Gastroesophageal sphincter (tissue), 3 donors: ENCODE measurements around the gene SDK2.

ENCODE experiments used
- EP300 ChIP-seq: sonication (generic); formaldehyde crosslinking; IDR thresholded peaks from one replicate; pipeline ENCODE4 v1.6.1; 2017; ENCODE audit warnings: antibody characterized with exemption, mild to moderate bottlenecking
- TF ChIP-seq, protein P1 (sequence below), 4 experiments: fragments of 200-600 bp in 2 of 4; fragments of 450-650 bp in 2 of 4; sonication (generic) in 1 of 4; IDR thresholded peaks; one replicate each; pipeline ENCODE4 v1.5.1; 2017 to 2019; ENCODE audit warnings: antibody characterized with exemption in 4 of 4, mild to moderate bottlenecking in 2 of 4, moderate library complexity in 2 of 4

DNA sequence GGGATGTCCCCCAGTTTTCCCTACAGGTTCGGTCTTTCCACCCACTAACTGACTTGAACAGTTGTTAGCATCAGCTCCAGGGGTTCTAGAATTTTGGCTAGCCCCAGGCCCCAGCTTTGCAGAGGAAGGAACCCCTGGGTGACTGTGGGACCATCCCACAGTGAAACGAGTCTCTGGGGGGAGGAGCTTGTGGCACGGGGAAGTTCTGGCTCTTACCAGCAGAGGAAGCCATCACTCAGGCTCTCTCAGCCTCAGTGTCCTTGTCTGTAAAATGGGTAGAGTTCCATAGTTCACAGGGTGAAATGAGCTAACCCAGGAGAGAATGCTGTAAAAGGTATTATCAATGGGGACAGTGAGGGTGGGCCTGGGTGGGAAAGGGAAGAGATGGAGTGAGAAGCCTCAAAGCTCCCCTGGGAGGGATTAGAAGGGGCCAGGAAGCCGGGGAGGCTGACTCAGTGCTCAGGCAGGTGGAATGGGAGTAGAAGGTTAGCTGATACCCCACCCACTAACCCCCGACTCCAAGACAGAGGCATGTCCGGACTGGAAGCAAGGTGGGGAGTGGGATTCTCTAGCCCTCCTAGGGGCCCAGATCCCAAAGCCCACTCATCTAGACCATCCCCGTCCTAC is 301.6 kb downstream of the SDK2 start:
- TF ChIP-seq, protein P1, sequence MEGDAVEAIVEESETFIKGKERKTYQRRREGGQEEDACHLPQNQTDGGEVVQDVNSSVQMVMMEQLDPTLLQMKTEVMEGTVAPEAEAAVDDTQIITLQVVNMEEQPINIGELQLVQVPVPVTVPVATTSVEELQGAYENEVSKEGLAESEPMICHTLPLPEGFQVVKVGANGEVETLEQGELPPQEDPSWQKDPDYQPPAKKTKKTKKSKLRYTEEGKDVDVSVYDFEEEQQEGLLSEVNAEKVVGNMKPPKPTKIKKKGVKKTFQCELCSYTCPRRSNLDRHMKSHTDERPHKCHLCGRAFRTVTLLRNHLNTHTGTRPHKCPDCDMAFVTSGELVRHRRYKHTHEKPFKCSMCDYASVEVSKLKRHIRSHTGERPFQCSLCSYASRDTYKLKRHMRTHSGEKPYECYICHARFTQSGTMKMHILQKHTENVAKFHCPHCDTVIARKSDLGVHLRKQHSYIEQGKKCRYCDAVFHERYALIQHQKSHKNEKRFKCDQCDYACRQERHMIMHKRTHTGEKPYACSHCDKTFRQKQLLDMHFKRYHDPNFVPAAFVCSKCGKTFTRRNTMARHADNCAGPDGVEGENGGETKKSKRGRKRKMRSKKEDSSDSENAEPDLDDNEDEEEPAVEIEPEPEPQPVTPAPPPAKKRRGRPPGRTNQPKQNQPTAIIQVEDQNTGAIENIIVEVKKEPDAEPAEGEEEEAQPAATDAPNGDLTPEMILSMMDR (IDR thresholded peaks at IDR 0.05) = no peak
- no peak for TF ChIP-seq EP300
